ENCODE measurements around the gene FGF19. TPM values are rescaled to one million over a fixed set of nuclear protein-coding genes. Genes with fewer than 3 reads are reported as not detected.

FGF19 gene
- total and polyA plus RNA-seq, 5 donors, result not detected

- no peaks in the 10 kb centered on the region for H3K9me3 ChIP-seq (ENCODE audit: control insufficient read depth, low read length)
- intact Hi-C loops (cut with DNase I), result no loop called here
- no peaks in the 10 kb centered on the region for H3K4me1 ChIP-seq (ENCODE audit: control insufficient read depth, insufficient read depth, low read length)
- WGBS, result 90% methylated on average over 23 of the region's 23 CpGs
- DNase-seq (peak in 2 of 3 donors; percentile 50), ATAC-seq (no peak)
- no peaks in the 10 kb centered on the region for H3K27me3 ChIP-seq (ENCODE audit: control insufficient read depth, insufficient read depth)
- H3K27ac ChIP-seq (ENCODE audit: low read length), result no peak overlapping the region
- H3K4me3 ChIP-seq (ENCODE audit: low read length), result no peak overlapping the region
These were observed 50.3 kb downstream of the FGF19 start for GRCh38 chr11:69653406-69653960.

- no peaks in the 10 kb centered on the region for H3K27me3 ChIP-seq (ENCODE audit: control insufficient read depth, insufficient read depth)
- H3K9me3 ChIP-seq (ENCODE audit: control insufficient read depth, low read length), result no peaks in the 10 kb centered on the region
- H3K4me3 ChIP-seq (ENCODE audit: low read length), result no peak overlapping the region
- no peak overlapping the region for H3K27ac ChIP-seq (ENCODE audit: low read length)
- ATAC-seq, result no peak
- peak in 1 of 3 donors; percentile 26 for DNase-seq
- H3K4me1 ChIP-seq (ENCODE audit: control insufficient read depth, insufficient read depth, low read length), result no peaks in the 10 kb centered on the region
- WGBS, result 59% methylated on average over 11 of the region's 11 CpGs
- intact Hi-C loops (cut with DNase I), result no loop called here
These were observed 50.8 kb downstream of the FGF19 start for GRCh38 chr11:69652999-69653398.

DNA sequence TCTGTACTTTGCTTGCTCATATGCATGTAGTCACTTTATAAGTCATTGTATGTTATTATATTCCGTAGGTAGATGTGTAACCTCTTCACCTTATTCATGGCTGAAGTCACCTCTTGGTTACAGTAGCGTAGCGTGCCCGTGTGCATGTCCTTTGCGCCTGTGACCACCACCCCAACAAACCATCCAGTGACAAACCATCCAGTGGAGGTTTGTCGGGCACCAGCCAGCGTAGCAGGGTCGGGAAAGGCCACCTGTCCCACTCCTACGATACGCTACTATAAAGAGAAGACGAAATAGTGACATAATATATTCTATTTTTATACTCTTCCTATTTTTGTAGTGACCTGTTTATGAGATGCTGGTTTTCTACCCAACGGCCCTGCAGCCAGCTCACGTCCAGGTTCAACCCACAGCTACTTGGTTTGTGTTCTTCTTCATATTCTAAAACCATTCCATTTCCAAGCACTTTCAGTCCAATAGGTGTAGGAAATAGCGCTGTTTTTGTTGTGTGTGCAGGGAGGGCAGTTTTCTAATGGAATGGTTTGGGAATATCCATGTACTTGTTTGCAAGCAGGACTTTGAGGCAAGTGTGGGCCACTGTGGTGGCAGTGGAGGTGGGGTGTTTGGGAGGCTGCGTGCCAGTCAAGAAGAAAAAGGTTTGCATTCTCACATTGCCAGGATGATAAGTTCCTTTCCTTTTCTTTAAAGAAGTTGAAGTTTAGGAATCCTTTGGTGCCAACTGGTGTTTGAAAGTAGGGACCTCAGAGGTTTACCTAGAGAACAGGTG, 51.8 kb downstream of the FGF19 start:
- DNase-seq (peak in 2 of 3 donors; percentile 17 to 35), ATAC-seq (no peak)
- WGBS, result 76% methylated on average over 15 of the region's 15 CpGs
- intact Hi-C loops (cut with DNase I), result no loop called here
- no peak overlapping the region for H3K4me3 ChIP-seq (ENCODE audit: low read length)
- H3K4me1 ChIP-seq (ENCODE audit: control insufficient read depth, insufficient read depth, low read length), result no peaks in the 10 kb centered on the region
- H3K9me3 ChIP-seq (ENCODE audit: control insufficient read depth, low read length), result no peaks in the 10 kb centered on the region
- no peaks in the 10 kb centered on the region for H3K27me3 ChIP-seq (ENCODE audit: control insufficient read depth, insufficient read depth)
- no peak overlapping the region for H3K27ac ChIP-seq (ENCODE audit: low read length)

- Histone ChIP-seq H3K4me3 (ENCODE audit: low read length) (no peak overlapping the region), H3K27me3 (ENCODE audit: control insufficient read depth, insufficient read depth) (no peaks in the 10 kb centered on the region), H3K27ac (ENCODE audit: low read length) (no peak overlapping the region), H3K4me1 (ENCODE audit: control insufficient read depth, insufficient read depth, low read length) (peaks cover 3% of the 10 kb centered on the region), H3K9me3 (ENCODE audit: control insufficient read depth, low read length) (no peaks in the 10 kb centered on the region)
- DNase-seq, result peak; percentile 8 to 42 (median 35)
- ATAC-seq, result no peak
- WGBS, result 85% methylated on average over 23 of the region's 23 CpGs
- intact Hi-C loops (cut with DNase I), result no loop called here
These were observed 52.9 kb downstream of the FGF19 start for GRCh38 chr11:69650832-69651344.

GRCh38 chr11:69650081-69650831, 53.6 kb downstream of the FGF19 start:
- DNase-seq (peak; percentile 16 to 52 (median 47)), ATAC-seq (no peak)
- no peak overlapping the region for H3K4me3 ChIP-seq (ENCODE audit: low read length)
- no peaks in the 10 kb centered on the region for H3K9me3 ChIP-seq (ENCODE audit: control insufficient read depth, low read length)
- no peaks in the 10 kb centered on the region for H3K27me3 ChIP-seq (ENCODE audit: control insufficient read depth, insufficient read depth)
- H3K27ac ChIP-seq (ENCODE audit: low read length), result no peak overlapping the region
- intact Hi-C loops (cut with DNase I), result no loop called here
- peaks cover 3% of the 10 kb centered on the region for H3K4me1 ChIP-seq (ENCODE audit: control insufficient read depth, insufficient read depth, low read length)
- 76% methylated on average over 24 of the region's 24 CpGs for WGBS

GRCh38 chr11:69649576-69649900, 54.3 kb downstream of the FGF19 start:
- intact Hi-C loops (cut with DNase I), result loop anchor here in 1 of 4 donors (10.0 kb wide), 1 partner anchor 1185 kb away; the partner anchor contains the start of gene PPP6R3
- WGBS, result 93% methylated on average over 10 of the region's 10 CpGs
- DNase-seq, result peak; percentile 6 to 31 (median 21)

DNA sequence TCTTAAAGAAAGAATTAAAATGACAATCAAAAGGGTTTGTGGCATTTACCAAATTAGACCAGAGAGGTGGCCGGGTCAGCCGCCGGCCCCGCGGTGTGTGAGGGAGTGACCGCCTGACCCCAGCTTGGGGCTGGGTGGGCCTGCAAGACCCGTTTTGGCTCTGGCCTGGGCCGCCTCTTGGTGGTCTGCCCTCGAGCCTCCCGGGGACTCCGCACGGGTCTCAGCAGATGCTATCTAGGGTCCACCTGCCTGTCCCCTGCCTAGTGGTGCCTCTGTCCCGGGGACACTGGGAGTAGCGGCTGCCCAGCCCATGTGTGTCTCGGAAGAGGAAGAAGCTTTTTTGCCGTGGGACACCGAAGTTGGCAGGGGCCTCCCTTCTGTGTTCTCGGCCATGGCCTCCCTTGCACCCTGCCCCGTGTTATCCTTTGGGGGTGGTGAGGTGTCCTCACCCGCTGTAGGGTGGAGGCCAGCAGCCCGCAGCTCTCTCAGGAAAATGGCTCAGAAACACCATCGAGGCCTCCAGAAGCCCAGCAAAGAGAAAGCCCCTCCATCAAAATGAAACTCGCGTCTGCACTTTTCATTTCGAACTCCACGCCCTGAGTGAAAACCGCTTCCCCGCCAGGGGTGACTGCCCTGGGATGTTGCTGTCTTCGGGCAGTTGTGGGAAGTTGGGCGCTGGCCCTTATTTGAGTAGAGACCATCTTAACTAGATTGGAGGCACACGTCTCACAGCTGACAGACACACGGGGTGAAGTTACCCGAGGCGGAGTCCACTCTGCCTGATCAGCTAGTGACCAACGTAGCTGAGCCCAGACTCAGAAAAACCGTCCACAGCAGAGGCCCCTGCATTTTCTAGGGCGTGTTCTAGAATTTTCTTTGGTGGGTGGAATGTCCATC, 54.9 kb downstream of the FGF19 start:
- intact Hi-C loops (cut with DNase I), result loop anchor here in 1 of 4 donors (10.0 kb wide), 1 partner anchor 1184 kb away; the partner anchor contains the start of gene PPP6R3

More at GRCh38 chr11:69649576-69649900, 54.3 kb downstream of the FGF19 start:
- no peak overlapping the region for H3K27ac ChIP-seq (ENCODE audit: low read length)
- no peaks in the 10 kb centered on the region for H3K27me3 ChIP-seq (ENCODE audit: control insufficient read depth, insufficient read depth)
- peaks cover 3% of the 10 kb centered on the region for H3K4me1 ChIP-seq (ENCODE audit: control insufficient read depth, insufficient read depth, low read length)
- no peaks in the 10 kb centered on the region for H3K9me3 ChIP-seq (ENCODE audit: control insufficient read depth, low read length)
- no peak overlapping the region for H3K4me3 ChIP-seq (ENCODE audit: low read length)
- no peak for ATAC-seq

More for the DNA sequence above, 54.9 kb downstream of the FGF19 start:
- H3K4me1 ChIP-seq (ENCODE audit: control insufficient read depth, insufficient read depth, low read length), result peaks cover 3% of the 10 kb centered on the region
- H3K27me3 ChIP-seq (ENCODE audit: control insufficient read depth, insufficient read depth), result no peaks in the 10 kb centered on the region
- 85% methylated on average over 37 of the region's 37 CpGs for WGBS
- DNase-seq (peak in 2 of 3 donors; percentile 9 to 62), ATAC-seq (no peak)
- no peaks in the 10 kb centered on the region for H3K9me3 ChIP-seq (ENCODE audit: control insufficient read depth, low read length)
- H3K27ac ChIP-seq (ENCODE audit: low read length), result no peak overlapping the region
- no peak overlapping the region for H3K4me3 ChIP-seq (ENCODE audit: low read length)

Other genes with a start within 250 kb of the FGF19 start
- gene LINC01488, start 222.4 kb downstream of the FGF19 start, total RNA-seq, result under 1 TPM in 2 of 4 donors, not detected in 2; 0.14 to 0.17 TPM
- gene LINC01488, start 222.4 kb downstream of the FGF19 start, polyA plus RNA-seq, result 0.16 TPM
- 100 to 1,000 TPM; 113 to 149 (median 142) TPM for gene CCND1, start 62.9 kb downstream of the FGF19 start, total RNA-seq
- gene CCND1, start 62.9 kb downstream of the FGF19 start, polyA plus RNA-seq, result 55.9 TPM
- gene LTO1, start 28.7 kb downstream of the FGF19 start, total RNA-seq, result 10 to 100 TPM in 3 of 4 donors, 1 to 10 TPM in 1; 8.7 to 13.6 (median 10.6) TPM
- gene LTO1, start 28.7 kb downstream of the FGF19 start, polyA plus RNA-seq, result 10.1 TPM
- not detected for gene FGF4, start 71.3 kb upstream of the FGF19 start, total RNA-seq
- gene FGF4, start 71.3 kb upstream of the FGF19 start, polyA plus RNA-seq, result not detected
- gene FGF3, start 115.4 kb upstream of the FGF19 start, total RNA-seq, result not detected
- gene FGF3, start 115.4 kb upstream of the FGF19 start, polyA plus RNA-seq, result not detected